Lung microvascular endothelial cell (primary cell): ENCODE data around the gene SLC11A2. TPM values are rescaled to one million over a fixed set of nuclear protein-coding genes. Genes with fewer than 3 reads are reported as not detected.
"Not testable (repeated sequence)": the region's sequence is repeated elsewhere in the genome, so short reads cannot be mapped to it uniquely, and the experiment has no call there.

Experiments
- DNase-seq, 2 donors: peaks; one replicate each; pipeline versions ENCODE4 v3.0.0 to v3.0.0-alpha.2; 2010; ENCODE audit warnings: low read depth in 2 of 2
- total RNA-seq: library from RNA; depleted of rRNA; stranded (reverse); fragments of >200 nt; gene quantifications from 2 replicates; pipeline ENCODE4 v1.2.1, GENCODE V29; 2014

The SLC11A2 gene
- total RNA-seq, 1 donor from 2014 or later = 39.7 TPM

DNA sequence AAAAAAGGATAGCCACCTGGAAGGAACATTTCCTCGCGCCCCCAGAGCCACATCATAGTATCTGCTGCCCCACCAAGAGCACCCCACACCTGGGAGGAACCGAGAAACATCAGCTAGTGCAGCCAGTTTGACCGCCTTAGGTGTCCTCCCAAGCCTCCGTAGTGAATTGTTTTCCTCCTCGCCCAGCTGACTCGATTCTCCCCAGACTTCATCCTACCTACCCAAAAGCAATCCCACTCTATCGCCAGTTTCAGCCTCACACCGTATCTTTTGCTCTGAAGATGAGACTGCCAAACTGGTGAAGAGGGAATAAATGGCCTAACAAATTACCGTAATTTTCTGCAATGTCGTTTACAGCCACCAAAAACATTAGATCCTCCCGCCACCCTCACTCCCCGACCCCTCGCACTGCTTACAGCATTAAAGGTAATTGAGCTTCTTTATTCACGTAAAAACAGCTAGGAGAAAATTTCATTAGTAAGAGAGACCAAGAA lies 1.2 kb upstream of the SLC11A2 start:
- no peak for DNase-seq

DNA sequence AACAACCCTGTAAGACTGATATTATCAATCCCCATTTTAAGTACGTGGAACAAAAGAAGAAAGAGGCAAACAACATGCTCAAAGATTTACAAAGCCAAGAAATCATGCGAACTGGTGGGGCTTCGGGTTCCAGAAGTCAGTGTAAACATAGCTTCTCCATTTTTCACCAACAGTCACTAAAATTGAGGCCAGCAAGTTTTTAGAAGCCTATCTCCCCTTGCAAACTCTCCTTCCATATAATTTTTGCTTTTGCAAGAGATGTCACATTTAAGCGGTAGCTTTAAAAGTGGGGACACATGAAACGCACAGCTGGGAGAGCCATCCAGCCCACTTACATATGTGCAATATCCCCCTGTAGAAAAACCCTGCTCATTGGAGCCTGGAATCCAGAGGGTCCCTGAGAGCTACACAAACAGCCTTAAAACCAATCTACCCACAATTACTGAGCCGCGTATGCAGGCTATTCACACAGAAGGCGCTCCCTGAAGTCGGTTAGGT lies 797 bp downstream of the SLC11A2 start:
- peak in 1 of 2 donors; percentile 37 for DNase-seq

DNA sequence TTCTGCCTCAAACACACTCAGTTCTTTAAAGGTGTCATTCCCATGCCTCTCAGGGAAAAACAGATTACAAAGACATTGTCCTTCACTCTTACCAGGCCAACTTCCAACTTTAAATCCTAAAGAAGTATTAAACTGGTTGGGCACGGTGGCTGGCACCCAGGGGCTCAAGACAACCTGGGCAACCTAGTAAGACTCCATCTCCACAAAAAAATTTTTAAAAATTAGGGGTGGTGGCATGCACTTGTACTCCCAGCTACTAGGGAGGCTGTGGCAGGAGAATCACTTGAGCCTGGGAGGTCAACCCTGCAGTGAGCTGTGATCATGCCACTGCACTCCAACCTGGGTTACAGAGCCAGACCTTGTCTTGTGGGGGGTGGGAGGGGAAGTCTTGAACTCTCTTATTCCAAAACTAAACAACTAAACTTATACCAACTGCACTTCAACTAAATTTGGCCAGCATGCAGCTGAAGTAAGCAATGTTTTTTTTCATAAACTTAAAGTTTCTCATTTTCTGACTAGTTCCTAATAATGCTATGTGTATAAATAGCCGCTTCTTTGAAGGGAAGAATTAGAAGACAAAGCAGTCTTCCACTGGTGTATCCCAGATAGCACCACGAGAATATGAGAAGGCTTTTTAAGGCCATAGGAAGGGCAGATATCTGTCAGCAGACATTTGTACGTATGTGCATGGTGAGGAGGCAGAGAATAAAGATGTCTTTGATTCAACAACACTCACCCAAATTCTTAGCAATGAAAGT lies 2.4 kb downstream of the SLC11A2 start:
- DNase-seq = no peak

DNA sequence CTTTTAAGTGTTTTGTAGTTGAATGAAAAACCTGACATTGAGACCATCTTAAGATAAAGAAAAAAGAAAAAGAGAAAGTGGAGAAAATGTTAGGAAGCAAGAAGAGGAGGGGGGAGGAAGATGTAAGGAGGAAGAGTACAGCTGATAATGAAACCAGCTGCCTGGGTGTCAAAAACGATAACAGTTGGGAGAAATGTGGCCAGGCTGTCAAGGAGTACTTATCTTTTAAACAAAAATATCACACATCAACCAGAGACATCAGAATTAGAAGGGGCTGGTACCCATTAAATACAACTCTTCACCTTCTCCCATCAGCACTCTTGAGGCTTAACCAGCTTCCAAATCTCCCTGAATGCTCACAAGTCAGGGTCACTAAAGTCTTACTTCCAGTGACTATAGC lies 4.5 kb downstream of the SLC11A2 start:
- DNase-seq = no peak

DNA sequence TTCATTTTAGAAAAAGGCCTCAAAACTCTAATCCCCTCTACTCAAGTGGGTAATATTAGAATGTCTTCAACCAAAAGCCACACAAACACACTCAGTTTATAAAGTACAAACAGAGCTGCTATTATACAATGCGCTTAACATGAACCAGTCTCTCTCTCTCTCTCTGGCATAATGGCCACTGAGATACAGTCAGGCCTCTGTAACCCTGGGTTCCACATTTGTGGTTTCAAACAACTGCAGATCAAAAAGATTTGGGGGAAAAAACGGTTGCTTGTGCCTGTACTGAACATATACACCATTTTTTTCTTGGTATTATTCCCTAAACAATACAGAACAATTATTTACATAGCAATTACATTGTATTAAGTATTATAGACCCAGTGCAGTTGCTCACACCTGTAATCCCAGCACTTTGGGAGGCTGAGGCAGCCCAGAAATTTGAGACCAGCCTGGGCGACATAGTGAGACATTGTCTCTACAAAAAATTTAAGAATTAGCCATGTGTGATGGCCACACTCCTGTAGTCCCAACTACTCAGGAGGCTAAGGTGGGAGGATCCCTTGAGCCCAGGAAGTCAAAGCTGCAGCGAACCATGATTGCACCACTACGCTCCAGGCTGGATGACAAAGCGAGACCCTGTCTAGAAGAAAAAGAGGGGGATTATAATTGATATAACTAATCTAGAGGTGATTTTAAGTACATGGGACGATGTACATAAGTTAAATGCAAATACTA lies 5.6 kb downstream of the SLC11A2 start:
- no peak for DNase-seq

DNA sequence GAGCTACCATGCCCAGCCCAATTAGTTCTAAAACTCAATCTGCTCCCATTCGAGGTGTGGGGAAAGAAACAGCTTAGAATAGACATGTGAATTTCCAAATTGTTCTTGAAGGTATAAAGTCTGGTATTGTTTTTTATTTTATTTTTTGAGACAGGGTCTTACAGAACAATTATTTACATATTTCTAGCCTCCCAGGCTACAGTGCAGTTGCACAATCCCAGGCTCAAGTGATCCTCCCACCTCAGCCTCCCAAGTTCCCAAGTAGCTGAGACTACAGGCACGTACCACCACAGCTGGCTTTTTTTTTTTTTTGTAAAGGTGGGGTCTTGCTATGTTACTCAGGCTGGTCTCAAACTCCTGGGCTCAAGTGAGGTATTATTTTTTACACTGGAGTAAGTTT lies 6.3 kb downstream of the SLC11A2 start:
- no peak for DNase-seq

DNA sequence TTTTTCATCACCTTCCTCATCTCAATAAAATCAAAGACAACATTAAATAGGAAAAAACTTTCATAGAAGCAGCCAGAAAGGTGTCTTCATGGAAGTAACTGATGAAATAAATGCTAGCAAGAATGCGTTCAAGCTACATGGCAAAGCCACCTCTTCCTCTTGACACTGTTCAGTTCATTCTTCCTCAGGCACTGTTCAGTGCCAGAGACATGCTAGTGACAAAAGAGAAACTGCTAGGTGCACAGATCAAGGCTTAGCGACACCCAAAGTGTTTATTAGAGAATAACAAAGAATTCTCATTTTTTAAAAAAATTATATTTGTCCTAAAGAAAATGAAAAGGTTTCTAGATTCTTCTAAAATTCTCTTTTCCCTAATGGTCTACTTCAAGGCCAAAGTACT lies 7.2 kb downstream of the SLC11A2 start:
- DNase-seq = no peak

DNA sequence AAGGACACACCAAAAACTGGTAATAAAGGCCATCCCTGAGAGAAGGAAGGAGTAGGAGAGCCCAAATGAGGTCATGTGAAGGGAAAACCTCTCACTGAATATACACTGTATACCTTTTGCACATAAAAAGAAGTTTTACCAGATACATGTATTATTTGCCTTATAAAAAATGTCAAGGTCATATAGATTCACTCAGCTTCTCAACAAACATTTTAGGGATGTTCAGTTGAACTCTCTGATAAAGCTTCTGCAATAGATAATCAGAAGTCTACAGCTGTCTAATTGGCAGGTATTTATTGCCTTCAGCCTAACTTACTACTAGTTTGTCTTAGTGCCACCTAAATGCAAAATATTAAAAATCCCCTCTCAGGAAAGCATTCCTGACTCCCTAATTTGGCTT lies 8.7 kb downstream of the SLC11A2 start:
- no peak for DNase-seq

DNA sequence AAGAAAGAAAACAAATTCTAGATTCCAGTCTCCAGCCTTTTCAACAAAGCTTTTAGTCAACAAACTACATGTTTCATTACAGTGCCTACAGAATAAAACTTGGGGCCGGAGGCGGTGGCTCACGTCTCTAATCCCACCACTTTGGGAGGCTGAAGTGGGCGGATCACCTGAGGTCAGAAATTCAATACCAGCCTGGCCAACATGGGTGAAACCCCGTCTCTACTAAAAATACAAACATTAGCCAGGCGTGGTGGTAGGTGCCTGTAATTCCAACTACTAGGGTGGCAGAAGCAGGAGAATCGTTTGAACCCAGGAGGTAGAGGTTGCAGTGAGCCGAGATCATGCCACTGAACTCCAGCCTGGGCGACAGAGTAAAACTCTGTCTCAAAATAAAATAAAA lies 11.7 kb downstream of the SLC11A2 start:
- DNase-seq = not testable (repeated sequence)

DNA sequence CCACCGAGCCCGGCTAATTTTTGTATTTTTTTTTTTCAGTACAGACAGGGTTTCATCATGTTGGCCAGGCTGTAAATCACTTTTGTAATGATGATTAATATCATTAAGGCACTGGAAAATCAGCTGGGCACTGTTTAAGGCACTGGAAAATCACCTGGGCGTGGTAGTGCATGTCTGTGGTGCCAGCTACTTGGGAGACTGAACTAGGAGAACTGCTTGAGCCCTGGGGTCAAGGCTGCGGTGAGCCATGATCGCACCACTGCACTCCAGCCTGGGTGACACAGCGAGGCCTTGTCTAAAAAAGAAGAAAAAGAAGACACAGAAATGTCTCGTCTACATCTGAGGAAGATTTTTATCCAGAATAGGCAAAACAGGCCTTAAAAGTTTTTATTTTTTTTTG lies 12.7 kb downstream of the SLC11A2 start:
- DNase-seq = no peak

DNA sequence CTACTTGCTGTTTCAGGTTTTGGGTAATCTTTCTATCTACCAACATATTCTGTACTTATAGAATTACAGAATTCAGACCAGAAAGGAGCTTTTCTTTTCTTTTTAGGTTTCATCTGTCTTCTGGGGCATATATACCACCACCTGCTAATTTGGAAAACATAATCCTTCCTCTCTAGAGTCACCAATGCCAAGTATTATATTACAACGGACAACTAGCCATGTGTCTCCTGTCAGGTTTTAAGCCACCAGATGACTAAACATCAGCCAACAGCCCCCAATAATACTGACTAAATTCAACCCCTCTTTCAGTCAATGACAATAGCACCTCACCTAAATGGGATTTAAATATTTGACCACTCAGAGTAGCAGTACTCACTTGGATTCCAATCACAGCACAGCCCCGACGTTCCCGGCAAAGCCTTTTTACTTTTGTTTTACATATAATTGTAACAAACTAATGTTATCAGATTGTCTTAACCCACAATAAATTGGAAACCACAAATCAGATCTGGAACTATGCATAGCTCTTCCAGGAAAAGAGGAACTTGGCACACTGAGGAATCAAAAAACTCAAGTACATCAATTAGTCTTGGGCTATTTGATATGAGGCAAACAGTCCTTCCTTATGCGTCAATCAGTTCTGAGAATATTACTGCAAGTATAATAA lies 13.5 kb downstream of the SLC11A2 start:
- no peak for DNase-seq

DNA sequence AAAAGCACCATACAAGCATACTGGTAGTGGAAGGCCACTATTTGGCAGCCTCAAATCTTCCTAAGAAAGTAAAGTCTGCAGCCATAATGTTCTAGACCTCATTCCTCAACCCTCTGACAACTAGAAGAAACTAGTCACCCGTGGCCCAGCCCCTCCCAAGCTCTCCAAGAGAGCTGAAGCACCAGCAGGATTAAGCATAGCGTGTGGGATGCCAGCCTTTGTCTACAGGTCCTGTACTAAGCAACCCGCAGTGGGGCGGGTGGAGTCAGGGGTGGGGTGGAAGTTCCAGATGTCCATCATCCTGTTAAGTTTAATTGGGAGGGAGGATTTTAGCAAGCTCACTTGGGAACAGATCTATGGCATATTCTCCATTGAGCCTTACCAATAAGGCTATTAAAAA lies 14.2 kb downstream of the SLC11A2 start:
- no peak for DNase-seq

DNA sequence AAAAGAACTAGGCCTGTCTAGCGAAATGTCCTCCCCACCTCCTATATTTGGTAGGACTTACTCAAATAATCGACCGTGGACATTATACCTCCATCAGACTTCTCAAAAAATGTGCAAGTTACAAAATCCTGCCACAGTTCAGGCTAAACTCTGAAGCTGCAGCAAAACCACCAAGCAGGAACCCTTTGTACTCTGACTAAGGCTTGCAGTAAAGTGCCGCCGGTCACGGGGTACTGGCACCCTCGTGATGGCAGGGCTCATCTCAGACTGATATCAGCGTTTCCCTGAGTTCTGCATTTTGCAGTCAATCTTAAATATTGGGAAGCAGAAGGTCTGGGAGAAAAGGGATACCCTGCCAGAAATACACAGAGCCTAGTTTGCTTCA lies 17.1 kb downstream of the SLC11A2 start:
- DNase-seq = no peak

DNA sequence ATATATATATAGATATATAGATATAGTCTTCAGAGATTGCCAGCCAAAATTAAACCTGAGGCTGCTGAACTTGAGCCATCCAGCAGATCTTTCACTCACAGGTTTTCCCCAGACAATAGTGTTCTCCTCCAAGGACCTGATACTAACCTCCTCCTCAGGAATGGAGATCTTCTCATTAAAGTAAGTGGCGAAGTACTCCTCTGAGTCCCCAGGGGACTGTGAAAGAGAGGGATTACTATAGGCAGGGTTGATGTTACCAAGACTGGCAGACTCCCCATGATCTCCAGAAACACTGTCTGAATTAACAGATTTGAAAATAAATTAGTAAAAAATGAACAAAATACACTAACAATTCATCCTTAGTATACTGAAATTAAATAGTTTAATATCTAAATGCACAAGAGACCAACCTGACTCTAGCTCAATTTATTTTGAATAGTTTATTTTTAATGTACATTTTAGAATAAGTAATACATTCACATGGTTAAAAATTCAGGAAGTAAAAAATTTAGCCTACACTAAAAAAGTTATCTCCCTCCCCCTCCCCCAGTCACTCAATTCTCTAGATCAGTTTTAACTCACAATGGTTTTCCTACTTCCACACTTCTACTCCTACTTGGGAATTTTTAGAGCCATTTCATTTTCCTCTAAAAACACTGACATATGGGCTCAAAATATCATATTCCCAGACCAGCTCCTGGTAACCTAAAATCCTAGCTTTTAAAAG lies 17.7 kb downstream of the SLC11A2 start:
- no peak for DNase-seq

DNA sequence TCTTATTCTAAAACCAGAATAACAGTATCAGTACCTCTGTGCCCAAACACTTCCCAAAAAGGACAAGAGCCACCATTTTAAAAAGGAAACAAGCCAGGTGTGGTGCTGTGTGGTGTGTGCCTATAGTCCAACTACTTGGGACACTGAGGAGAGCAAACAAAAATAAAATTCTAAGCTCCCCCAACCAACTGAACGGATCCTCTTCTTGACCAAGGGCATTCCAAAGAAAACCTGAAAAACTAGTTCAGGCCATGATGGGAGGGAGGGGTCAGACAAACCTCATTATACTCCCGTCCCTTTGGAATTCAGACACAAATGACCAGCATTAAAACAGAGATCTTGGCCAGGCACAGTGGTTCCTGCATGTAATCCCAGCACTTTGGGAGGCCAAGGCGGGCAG lies 20.5 kb downstream of the SLC11A2 start:
- no peak for DNase-seq

DNA sequence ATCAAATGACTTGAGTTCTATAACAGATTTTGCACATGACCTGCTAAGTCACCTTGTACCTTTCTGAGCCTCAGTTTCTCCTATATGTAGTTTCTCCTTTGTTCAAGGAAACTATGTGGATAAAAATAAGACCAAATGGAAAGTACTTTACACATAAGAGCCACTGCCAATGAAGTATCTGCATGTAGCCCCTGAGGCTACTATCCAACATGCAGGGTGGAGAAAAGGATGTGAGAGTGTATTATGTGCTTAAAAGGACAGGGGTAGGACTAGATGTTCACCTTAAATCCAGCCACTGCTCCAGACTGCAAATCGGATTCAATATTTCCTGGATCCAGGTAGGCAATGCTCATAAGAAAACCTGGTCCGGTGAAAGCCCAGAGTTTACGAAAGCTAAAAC lies 21.2 kb downstream of the SLC11A2 start:
- no peak for DNase-seq

DNA sequence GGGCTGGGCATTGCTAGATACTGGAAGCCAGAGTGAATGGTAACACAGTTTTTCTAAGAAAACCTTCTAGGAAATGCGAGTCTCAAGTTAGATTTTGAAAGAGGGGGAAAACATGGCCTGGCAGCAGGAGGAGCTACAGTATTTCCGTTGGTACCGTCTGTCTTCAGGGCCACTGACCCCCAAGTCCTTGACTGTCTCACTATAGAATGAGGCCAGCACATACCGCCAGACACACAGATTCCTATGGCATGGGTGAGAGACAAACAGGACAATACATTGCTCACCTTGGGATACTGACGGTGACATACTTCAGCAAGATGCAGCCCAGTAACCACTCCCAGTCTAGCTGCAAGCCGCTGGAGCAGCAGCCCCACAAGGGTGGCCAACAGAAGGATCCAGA lies 21.7 kb downstream of the SLC11A2 start:
- no peak for DNase-seq

DNA sequence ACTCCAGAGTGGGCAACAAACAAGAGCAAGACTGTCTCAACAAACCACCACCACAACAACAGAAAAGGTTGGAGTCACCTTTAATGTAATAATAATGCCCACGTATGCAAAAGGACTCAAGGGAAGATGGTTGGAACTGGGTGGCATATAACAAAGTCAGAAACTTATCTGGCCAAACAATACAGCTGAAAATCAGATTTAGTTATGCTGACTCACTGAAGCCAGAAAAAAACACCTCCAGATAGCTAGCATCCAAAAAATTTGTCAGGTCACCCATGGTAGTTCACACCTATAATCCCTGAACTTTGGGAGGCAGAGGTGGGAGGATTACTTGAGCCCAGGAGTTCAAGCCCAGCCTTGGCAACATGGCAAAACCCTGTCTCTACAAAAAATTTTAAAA lies 24.4 kb downstream of the SLC11A2 start:
- DNase-seq = no peak

DNA sequence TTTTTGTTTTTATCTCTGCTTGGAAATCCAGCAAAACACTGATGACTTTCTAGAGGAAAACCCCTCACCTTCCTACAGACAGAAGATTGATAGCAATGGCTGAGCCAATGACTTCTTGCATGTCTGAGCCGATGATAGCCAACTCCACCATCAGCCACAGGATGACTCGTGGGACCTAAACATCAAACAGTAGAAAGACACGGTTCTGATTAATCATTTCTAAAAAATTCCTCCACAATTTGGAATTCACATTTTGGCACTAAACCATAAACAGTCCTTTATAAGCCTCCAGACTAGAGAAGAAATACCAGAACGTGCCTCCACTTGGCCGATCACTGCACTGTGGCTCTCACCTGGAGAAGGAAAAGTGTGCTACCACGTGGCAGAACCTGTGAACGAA lies 25.9 kb downstream of the SLC11A2 start:
- peak in 1 of 2 donors; percentile 21 for DNase-seq

DNA sequence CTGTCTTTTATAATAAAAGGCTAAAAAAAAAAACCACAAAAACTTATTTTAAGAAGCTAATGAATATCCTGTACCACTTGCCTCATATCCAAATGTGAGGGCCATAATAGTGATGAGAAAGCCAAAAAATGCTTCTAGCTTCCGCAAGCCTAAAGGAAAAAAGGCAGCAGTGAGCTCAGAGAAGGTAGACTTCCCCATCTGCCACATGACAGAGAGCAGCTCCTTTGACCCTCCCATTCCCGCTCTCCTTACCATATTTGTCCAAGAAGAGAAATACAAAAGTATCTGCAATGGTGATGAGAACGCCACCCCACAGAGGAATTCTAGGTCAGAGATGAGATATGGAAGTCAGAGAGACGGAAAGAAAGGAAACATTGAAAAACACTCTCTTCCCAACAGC lies 27.1 kb downstream of the SLC11A2 start:
- no peak for DNase-seq

DNA sequence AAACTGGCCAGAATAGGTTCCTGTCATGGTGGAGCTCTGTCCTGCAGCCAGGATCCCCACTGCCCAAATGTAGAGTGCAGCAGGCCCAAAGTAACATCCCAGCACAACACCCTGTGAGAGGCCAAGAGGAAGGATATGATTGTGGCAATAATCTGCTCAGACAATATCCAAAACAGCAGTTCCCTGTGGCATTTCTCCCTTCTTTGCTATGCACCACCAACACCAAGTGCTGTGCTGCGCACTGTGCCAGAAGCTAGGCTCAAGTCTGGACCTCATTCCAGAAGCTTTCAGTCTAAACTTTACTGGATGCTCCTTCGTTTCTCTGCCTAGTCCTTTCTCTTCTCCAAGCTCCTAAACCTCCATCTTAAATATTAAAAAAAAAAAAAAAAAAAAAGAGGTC lies 33.4 kb downstream of the SLC11A2 start:
- peak; percentile 30 to 38 for DNase-seq

DNA sequence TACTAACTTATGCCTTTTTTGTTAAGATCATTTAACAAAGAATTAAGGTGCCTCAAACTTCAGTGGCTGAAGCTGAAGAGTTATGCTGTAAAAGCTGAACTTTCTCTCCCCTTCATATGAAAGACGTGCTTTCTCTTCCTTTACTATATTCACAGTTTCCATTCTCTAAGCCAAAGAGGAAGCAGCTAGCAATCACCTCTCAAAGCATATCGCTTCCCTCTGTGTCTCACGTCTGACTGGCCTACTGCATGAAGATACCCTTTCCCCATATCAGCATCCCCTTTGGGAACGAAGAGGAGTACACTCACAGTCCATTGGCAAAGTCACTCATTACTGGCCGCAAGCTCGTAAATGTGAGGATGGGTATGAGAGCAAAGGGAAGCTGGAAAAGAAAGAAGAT lies 34.9 kb downstream of the SLC11A2 start:
- DNase-seq = peak in 1 of 2 donors; percentile 85
